GM23338 (cell line): Measurements from ENCODE around the gene ANTXR1. TPM values are rescaled to one million over a fixed set of nuclear protein-coding genes. Genes with fewer than 3 reads are reported as not detected.

Experiments used
- CREB1 ChIP-seq: fragments of 250-450 bp; sonication (Bioruptor Pico); IDR thresholded peaks from 2 replicates; pipeline ENCODE4 v1.5.0; 2020; ENCODE audit warnings: low read depth, mild to moderate bottlenecking, moderate library complexity
- EZH2 ChIP-seq: fragments of 200-600 bp; sonication (generic); IDR thresholded peaks from one replicate; pipeline ENCODE4 v1.8.0; 2017; ENCODE audit warnings: antibody characterized with exemption, mild to moderate bottlenecking, low read depth; ENCODE audit not compliant: unreplicated experiment
- EZH2phosphoT487 ChIP-seq: fragments of 200-600 bp; sonication (generic); IDR thresholded peaks from one replicate; pipeline ENCODE4 v1.8.1; 2018; ENCODE audit warnings: antibody characterized with exemption; ENCODE audit not compliant: unreplicated experiment
- NANOG ChIP-seq: IDR thresholded peaks from 2 replicates; pipeline ENCODE4 v1.6.1; 2016; ENCODE audit warnings: antibody characterized with exemption, borderline replicate concordance
- STAT1 ChIP-seq: IDR thresholded peaks from one replicate; pipeline ENCODE4 v1.6.1; 2016; ENCODE audit warnings: antibody characterized with exemption; ENCODE audit not compliant: unreplicated experiment
- ZNF114 ChIP-seq: fragments of 250-450 bp; sonication (Bioruptor Pico); IDR thresholded peaks from 2 replicates; pipeline ENCODE4 v1.5.0; 2020; ENCODE audit warnings: mild to moderate bottlenecking, moderate library complexity
- ZNF331 ChIP-seq: fragments of 250-450 bp; sonication (Bioruptor Pico); IDR thresholded peaks from 2 replicates; pipeline ENCODE4 v1.5.0; 2020; ENCODE audit warnings: low read depth, mild to moderate bottlenecking, moderate library complexity
- ZNF462 ChIP-seq: fragments of 250-450 bp; sonication (Bioruptor Pico); IDR thresholded peaks from 2 replicates; pipeline ENCODE4 v1.5.0; 2020; ENCODE audit warnings: mild to moderate bottlenecking, moderate library complexity
- polyA plus RNA-seq: library from polyadenylated mRNA; unstranded; fragments of >200 nt; fragmentation: Nextera tagmentation; extraction: Ambion mirVana; gene quantifications from 2 replicates; pipeline ENCODE4 v1.2.1, GENCODE V29; 2016
- total RNA-seq: library from RNA; depleted of rRNA; stranded (reverse); fragments of >200 nt; shearing (Covaris generic); gene quantifications from 2 replicates; pipeline ENCODE4 v1.2.3, GENCODE V29; 2014
- TF ChIP-seq, protein P1 (sequence below): IDR thresholded peaks from 2 replicates; pipeline ENCODE4 v1.6.1; 2016; ENCODE audit warnings: antibody characterized with exemption
- TF ChIP-seq, protein P2 (sequence below), 2 experiments: fragments of 200-600 bp in 1 of 2; sonication (generic) in 1 of 2; conservative IDR thresholded peaks; 2 replicates each; pipeline versions ENCODE4 v1.5.1 to v1.6.1; 2016 to 2017; ENCODE audit warnings: antibody characterized with exemption in 2 of 2, low read depth in 2 of 2, mild to moderate bottlenecking in 2 of 2, moderate library complexity in 1 of 2

The ANTXR1 gene
- total and polyA plus RNA-seq, 2 experiments from 2014 or later = 16.1 to 23.1 TPM

DNA sequence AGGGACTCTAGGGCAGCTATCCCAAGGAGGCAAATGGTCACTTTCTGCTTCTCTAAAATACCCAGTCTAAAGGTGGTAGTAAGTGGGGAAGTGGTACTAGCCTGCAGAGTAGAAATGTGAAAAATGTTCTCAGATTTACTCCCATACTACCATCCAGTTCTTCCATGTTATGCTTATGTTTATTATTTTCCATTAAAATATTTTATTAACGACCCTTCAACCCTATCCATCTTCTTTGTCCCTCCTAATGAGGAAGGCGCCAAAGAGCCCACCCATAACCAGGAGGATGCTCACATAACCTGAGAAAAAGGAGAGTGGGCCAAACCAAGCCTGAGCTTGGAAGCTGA, 153.5 kb downstream of the ANTXR1 start (continued):
- TF ChIP-seq ZNF462 = no peak
- no peak for TF ChIP-seq ZNF114 (CRISPR knock-in tag)
- no peak for TF ChIP-seq STAT1
- no peak for TF ChIP-seq NANOG
- TF ChIP-seq ZNF331 = no peak
- no peak for TF ChIP-seq EZH2
- TF ChIP-seq, protein P1, sequence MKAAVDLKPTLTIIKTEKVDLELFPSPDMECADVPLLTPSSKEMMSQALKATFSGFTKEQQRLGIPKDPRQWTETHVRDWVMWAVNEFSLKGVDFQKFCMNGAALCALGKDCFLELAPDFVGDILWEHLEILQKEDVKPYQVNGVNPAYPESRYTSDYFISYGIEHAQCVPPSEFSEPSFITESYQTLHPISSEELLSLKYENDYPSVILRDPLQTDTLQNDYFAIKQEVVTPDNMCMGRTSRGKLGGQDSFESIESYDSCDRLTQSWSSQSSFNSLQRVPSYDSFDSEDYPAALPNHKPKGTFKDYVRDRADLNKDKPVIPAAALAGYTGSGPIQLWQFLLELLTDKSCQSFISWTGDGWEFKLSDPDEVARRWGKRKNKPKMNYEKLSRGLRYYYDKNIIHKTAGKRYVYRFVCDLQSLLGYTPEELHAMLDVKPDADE = no peak
- no peak for TF ChIP-seq CREB1 (CRISPR knock-in tag)
- TF ChIP-seq, protein P2, sequence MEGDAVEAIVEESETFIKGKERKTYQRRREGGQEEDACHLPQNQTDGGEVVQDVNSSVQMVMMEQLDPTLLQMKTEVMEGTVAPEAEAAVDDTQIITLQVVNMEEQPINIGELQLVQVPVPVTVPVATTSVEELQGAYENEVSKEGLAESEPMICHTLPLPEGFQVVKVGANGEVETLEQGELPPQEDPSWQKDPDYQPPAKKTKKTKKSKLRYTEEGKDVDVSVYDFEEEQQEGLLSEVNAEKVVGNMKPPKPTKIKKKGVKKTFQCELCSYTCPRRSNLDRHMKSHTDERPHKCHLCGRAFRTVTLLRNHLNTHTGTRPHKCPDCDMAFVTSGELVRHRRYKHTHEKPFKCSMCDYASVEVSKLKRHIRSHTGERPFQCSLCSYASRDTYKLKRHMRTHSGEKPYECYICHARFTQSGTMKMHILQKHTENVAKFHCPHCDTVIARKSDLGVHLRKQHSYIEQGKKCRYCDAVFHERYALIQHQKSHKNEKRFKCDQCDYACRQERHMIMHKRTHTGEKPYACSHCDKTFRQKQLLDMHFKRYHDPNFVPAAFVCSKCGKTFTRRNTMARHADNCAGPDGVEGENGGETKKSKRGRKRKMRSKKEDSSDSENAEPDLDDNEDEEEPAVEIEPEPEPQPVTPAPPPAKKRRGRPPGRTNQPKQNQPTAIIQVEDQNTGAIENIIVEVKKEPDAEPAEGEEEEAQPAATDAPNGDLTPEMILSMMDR (conservative IDR thresholded peaks at IDR 0.05; ENCODE audit: low read depth in 2 of 2) = no peak
- TF ChIP-seq EZH2phosphoT487 = no peak
